ENCODE results near the gene PSME1.

PSME1 gene

DNA sequence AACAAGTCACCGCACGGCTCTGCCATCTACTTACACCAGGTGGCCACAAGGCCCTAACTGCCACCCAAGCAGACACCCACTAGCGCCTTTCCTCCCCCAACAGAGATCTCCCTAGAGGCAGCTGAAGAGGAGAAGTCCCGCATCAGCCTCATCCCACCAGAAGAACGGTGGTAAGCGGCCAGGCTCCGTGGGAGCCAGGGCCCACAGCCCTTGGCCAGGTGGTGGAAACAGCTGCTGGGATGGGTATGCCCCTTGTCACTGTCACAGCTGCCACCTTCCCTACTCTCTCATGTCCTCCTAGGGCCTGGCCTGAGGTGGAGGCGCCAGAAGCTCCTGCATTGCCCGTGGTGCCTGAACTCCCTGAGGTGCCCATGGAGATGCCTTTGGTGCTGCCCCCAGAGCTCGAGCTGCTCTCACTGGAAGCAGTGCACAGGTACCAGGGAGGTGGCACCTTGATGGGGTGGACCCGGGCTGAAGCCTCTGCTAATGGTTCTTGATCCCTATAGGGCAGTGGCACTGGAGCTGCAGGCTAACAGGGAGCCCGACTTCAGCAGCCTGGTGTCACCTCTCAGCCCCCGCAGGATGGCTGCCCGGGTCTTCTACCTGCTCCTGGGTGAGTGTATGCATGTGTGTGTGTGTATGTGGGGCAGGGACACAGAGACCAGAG, 43.4 kb downstream of the PSME1 start:
- no peak for DNase-seq (ENCODE audit: low read depth in 2 of 2)
- no peak for TF ChIP-seq CTCF (IDR thresholded peaks at IDR 0.05; ENCODE audit: low read depth, low read length)

DNA sequence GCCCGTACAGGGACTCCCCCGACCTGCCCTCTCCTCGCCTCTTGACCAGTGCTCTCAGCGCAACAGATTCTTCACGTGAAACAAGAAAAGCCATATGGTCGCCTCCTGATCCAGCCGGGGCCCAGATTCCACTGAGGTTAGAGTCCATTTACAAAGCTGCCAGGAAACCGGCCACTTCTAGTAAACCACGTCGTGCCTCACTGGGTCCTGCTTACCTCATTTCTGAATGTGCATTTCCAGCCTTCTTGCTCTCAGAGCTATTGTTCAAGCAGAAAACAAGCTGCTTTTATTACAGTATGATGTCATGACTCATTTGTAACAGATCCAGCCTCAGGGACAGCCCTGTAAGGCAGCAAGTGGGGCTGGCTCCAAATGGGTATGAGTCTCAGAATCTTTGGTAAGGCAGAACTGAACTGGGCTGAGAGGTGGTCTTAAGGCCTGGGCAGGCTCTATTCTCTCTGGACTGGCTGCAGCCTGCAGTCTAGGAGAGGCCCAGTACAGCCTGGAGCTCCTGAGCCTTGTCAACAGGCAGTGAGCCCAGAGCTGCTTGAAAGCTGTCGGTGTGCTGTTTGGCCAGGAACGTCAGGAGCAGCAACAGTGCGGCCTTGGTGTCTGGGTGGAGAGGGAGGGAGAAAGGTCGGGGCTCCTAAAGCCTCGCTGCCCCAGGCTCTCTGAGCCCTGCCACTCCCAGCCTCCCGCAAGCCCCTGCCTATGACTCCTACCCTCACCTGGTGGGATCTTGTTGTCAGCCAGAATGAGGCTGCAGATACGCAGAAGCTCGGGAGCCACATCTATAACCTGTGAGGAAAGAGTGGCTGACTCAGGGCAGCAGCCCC, 44.2 kb downstream of the PSME1 start:
- no peak for TF ChIP-seq CTCF (IDR thresholded peaks at IDR 0.05; ENCODE audit: low read depth, low read length)
- DNase-seq (ENCODE audit: low read depth in 2 of 2), result peak; percentile 70 to 88
- H3K4me3 ChIP-seq (replicated peaks in 1 of 2; ENCODE audit: low read depth in 2 of 2, low read length in 2 of 2), result no peak overlapping the region

More for the DNA sequence above, 43.4 kb downstream of the PSME1 start:
- no peak overlapping the region for H3K4me3 ChIP-seq (replicated peaks in 1 of 2; ENCODE audit: low read depth in 2 of 2, low read length in 2 of 2)

DNA sequence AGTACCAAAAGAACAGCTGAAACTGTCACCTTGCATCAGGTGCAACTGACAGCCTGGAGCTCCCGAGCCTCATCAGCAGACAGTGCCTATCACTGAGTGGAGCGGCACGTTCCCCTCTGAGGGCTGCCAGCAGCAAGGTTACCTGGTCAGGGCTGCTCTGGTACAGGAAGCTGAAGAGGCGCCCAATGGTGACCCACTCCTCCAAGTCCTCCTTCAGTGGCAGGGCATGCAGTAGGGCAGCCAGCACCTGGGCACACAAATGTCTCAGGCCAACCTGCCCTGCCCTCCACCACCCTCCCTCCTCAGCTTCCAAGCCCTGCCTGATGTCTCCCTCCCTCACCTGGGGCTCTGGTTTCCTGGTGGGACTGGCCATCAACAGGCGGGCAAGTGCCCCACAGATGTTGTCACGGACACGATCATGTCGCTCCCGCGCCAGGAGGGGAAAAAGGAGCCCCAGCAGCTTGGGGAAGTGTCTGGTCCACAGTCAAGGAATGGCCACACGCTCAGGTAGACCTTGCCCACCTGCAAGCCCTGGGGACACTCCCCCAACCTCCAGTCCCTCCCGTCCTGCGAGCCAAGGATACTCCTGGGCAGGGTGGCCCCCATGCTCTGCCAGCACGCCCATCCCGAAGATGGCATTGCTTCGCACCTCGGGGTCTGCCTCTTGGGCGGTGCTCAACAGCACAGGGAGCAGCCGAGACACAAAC, 45.5 kb downstream of the PSME1 start:
- no peak for TF ChIP-seq CTCF (IDR thresholded peaks at IDR 0.05; ENCODE audit: low read depth, low read length)
- no peak for DNase-seq (ENCODE audit: low read depth in 2 of 2)
- no peak overlapping the region for H3K4me3 ChIP-seq (replicated peaks in 1 of 2; ENCODE audit: low read depth in 2 of 2, low read length in 2 of 2)

GRCh38 chr14:24182110-24182882, 46.3 kb downstream of the PSME1 start:
- no peak for DNase-seq (ENCODE audit: low read depth in 2 of 2)

GRCh38 chr14:24183014-24183481, 47.1 kb downstream of the PSME1 start:
- TF ChIP-seq CTCF (IDR thresholded peaks at IDR 0.05; ENCODE audit: low read depth, low read length), result no peak
- DNase-seq (ENCODE audit: low read depth in 2 of 2), result no peak
- H3K4me3 ChIP-seq (replicated peaks in 1 of 2; ENCODE audit: low read depth in 2 of 2, low read length in 2 of 2), result no peak overlapping the region

More at GRCh38 chr14:24182110-24182882, 46.3 kb downstream of the PSME1 start:
- H3K4me3 ChIP-seq (replicated peaks in 1 of 2; ENCODE audit: low read depth in 2 of 2, low read length in 2 of 2), result no peak overlapping the region
- TF ChIP-seq CTCF (IDR thresholded peaks at IDR 0.05; ENCODE audit: low read depth, low read length), result no peak
